Lower leg skin (tissue), 4 donors: ENCODE results near the gene XPR1. TPM values are rescaled to one million over a fixed set of nuclear protein-coding genes. Genes with fewer than 3 reads are reported as not detected.
"Not testable (repeated sequence)": the region's sequence is repeated elsewhere in the genome, so short reads cannot be mapped to it uniquely, and the experiment has no call there.

Source experiments
- DNase-seq, 2 donors: peaks; one replicate each; pipeline ENCODE4 v3.0.0-alpha.2; 2019; ENCODE audit warnings: low spot score in 2 of 2
- H3K4me3 ChIP-seq: fragments of 200-600 bp; sonication (generic); 2 replicates; pipeline ENCODE4 v1.5.1; 2017; ENCODE audit warnings: mild to moderate bottlenecking, low read depth; ENCODE audit not compliant: poor library complexity, severe bottlenecking
- CTCF ChIP-seq, 3 donors: fragments of 450-650 bp; IDR thresholded peaks; one replicate each; pipeline ENCODE4 v1.5.1; 2016; ENCODE audit warnings: antibody characterized with exemption in 3 of 3, mild to moderate bottlenecking in 3 of 3, moderate library complexity in 2 of 3
- POLR2A ChIP-seq, 2 donors: fragments of 450-650 bp; IDR thresholded peaks; one replicate each; pipeline ENCODE4 v1.6.1; 2016 to 2017; ENCODE audit warnings: antibody characterized with exemption in 2 of 2, mild to moderate bottlenecking in 1 of 2, moderate library complexity in 1 of 2
- WGBS, 2 donors: methylation state at CpG; one replicate each; pipeline ENCODE4 v1.1.5; 2018; 5-methylcytosine and 5-hydroxymethylcytosine counted together
- intact Hi-C: fragments of 100-400 bp; cut with DNase I; formaldehyde crosslinking; loops from one replicate; pipeline ENCODE4 v1.15.0; 2023; ENCODE audit warnings: low total_unique reads
- total RNA-seq, 4 donors: library from RNA; depleted of rRNA; stranded (reverse); fragments of >200 nt; gene quantifications; one replicate each; pipeline ENCODE4 v1.1.0, GENCODE V29; 2016

The XPR1 gene
- total RNA-seq, 4 donors from 2014 or later = 10.1 to 25.4 (median 14.1) TPM

GRCh38 chr1:180698580-180698979 lies 66.8 kb downstream of the XPR1 start:
- no peak for TF ChIP-seq POLR2A (IDR thresholded peaks at IDR 0.05)
- TF ChIP-seq CTCF (IDR thresholded peaks at IDR 0.05) = no peak
- intact Hi-C loops = no loop called here
- DNase-seq = no peak

GRCh38 chr1:180702376-180702775 lies 70.6 kb downstream of the XPR1 start:
- WGBS, 2 donors = 99% methylated on average over 2 of the region's 2 CpGs
- intact Hi-C loops, H3K4me3 ChIP-seq, DNase-seq: not testable (repeated sequence)

More at GRCh38 chr1:180698580-180698979, 66.8 kb downstream of the XPR1 start:
- H3K4me3 ChIP-seq = no peak overlapping the region
- WGBS, 2 donors = 94 to 97% methylated on average over 1 of the region's 1 CpG

GRCh38 chr1:180710746-180711145 lies 78.9 kb downstream of the XPR1 start:
- WGBS, 2 donors = 90 to 92% methylated on average over 9 to 28 of the region's 30 CpGs
- DNase-seq, H3K4me3 ChIP-seq, intact Hi-C loops: not testable (repeated sequence)

GRCh38 chr1:180711260-180711659 lies 79.4 kb downstream of the XPR1 start:
- intact Hi-C loops = not testable (repeated sequence)

GRCh38 chr1:180720753-180721152 lies 88.9 kb downstream of the XPR1 start:
- WGBS, 2 donors = 91 to 94% methylated on average over 4 of the region's 4 CpGs
- H3K4me3 ChIP-seq = no peak overlapping the region
- intact Hi-C loops = no loop called here
- no peak for DNase-seq
- TF ChIP-seq POLR2A (IDR thresholded peaks at IDR 0.05) (no peak), CTCF (IDR thresholded peaks at IDR 0.05) (no peak)

More at GRCh38 chr1:180711260-180711659, 79.4 kb downstream of the XPR1 start:
- DNase-seq, H3K4me3 ChIP-seq: not testable (repeated sequence)
- 95 to 98% methylated on average over 16 to 18 of the region's 19 CpGs for WGBS, 2 donors

GRCh38 chr1:180722586-180722985 lies 90.8 kb downstream of the XPR1 start:
- TF ChIP-seq CTCF (IDR thresholded peaks at IDR 0.05) (no peak), POLR2A (IDR thresholded peaks at IDR 0.05) (no peak)
- H3K4me3 ChIP-seq = no peak overlapping the region
- 91 to 93% methylated on average over 1 of the region's 1 CpG for WGBS, 2 donors
- intact Hi-C loops = no loop called here
- no peak for DNase-seq

- no peak for DNase-seq
- intact Hi-C loops = no loop called here
- 85 to 91% methylated on average over 1 of the region's 1 CpG for WGBS, 2 donors
- TF ChIP-seq CTCF (IDR thresholded peaks at IDR 0.05) (no peak), POLR2A (IDR thresholded peaks at IDR 0.05) (no peak)
- no peak overlapping the region for H3K4me3 ChIP-seq
Observed at GRCh38 chr1:180724055-180724454, 92.2 kb downstream of the XPR1 start.

GRCh38 chr1:180726024-180726423 lies 94.2 kb downstream of the XPR1 start:
- H3K4me3 ChIP-seq, intact Hi-C loops, DNase-seq: not testable (repeated sequence)
- WGBS, 2 donors = 96 to 98% methylated on average over 6 of the region's 6 CpGs

- WGBS, 2 donors = 96 to 97% methylated on average over 3 of the region's 3 CpGs
- H3K4me3 ChIP-seq, DNase-seq, intact Hi-C loops: not testable (repeated sequence)
Observed at GRCh38 chr1:180727751-180728150, 95.9 kb downstream of the XPR1 start.
